HL-60 (cell line): ENCODE measurements around the gene ZBP1.

ENCODE experiments used
- DNase-seq, 2 experiments: peaks; one replicate each; pipeline ENCODE4 v3.0.0-alpha.2; 2010 to 2020; ENCODE audit warnings: low read depth in 1 of 2, low spot score in 1 of 2
- H3K27ac ChIP-seq: fragments of 250-450 bp; sonication (Bioruptor Pico); replicated peaks from 2 replicates; pipeline ENCODE4 v1.5.1; 2020; ENCODE audit warnings: mild to moderate bottlenecking, moderate library complexity
- H3K27me3 ChIP-seq: fragments of 250-450 bp; sonication (Bioruptor Pico); 2 replicates; pipeline ENCODE4 v1.5.1; 2021; ENCODE audit warnings: mild to moderate bottlenecking, moderate library complexity; ENCODE audit not compliant: insufficient read depth, poor library complexity, severe bottlenecking
- H3K4me3 ChIP-seq: replicated peaks from 2 replicates; pipeline ENCODE4 v1.5.1; 2011; ENCODE audit warnings: mild to moderate bottlenecking, control low read depth, low read length; ENCODE audit not compliant: insufficient read depth
- CTCF ChIP-seq: IDR thresholded peaks from one replicate; pipeline ENCODE4 v1.5.1; 2011; ENCODE audit warnings: low read length, control low read depth, inconsistent platforms; ENCODE audit not compliant: insufficient read depth
- GABPA ChIP-seq: IDR thresholded peaks from 2 replicates; pipeline ENCODE4 v1.6.1; 2012; ENCODE audit warnings: low read depth
- POLR2AphosphoS5 ChIP-seq: IDR thresholded peaks from 2 replicates; pipeline ENCODE4 v1.6.1; 2012; ENCODE audit warnings: low read depth
- SPI1 ChIP-seq: IDR thresholded peaks from 2 replicates; pipeline ENCODE4 v1.6.1; 2012; ENCODE audit warnings: low read depth, mild to moderate bottlenecking, borderline replicate concordance
- TF ChIP-seq, protein P1 (sequence below): IDR thresholded peaks from 2 replicates; pipeline ENCODE4 v1.6.1; 2012; ENCODE audit warnings: low read depth; ENCODE audit not compliant: insufficient replicate concordance

Gene ZBP1

GRCh38 chr20:57665589-57665971 is 45.4 kb upstream of the ZBP1 start:
- DNase-seq = no peak
- TF ChIP-seq POLR2AphosphoS5 (no peak), GABPA (no peak), CTCF (no peak), SPI1 (no peak)
- TF ChIP-seq, protein P1, sequence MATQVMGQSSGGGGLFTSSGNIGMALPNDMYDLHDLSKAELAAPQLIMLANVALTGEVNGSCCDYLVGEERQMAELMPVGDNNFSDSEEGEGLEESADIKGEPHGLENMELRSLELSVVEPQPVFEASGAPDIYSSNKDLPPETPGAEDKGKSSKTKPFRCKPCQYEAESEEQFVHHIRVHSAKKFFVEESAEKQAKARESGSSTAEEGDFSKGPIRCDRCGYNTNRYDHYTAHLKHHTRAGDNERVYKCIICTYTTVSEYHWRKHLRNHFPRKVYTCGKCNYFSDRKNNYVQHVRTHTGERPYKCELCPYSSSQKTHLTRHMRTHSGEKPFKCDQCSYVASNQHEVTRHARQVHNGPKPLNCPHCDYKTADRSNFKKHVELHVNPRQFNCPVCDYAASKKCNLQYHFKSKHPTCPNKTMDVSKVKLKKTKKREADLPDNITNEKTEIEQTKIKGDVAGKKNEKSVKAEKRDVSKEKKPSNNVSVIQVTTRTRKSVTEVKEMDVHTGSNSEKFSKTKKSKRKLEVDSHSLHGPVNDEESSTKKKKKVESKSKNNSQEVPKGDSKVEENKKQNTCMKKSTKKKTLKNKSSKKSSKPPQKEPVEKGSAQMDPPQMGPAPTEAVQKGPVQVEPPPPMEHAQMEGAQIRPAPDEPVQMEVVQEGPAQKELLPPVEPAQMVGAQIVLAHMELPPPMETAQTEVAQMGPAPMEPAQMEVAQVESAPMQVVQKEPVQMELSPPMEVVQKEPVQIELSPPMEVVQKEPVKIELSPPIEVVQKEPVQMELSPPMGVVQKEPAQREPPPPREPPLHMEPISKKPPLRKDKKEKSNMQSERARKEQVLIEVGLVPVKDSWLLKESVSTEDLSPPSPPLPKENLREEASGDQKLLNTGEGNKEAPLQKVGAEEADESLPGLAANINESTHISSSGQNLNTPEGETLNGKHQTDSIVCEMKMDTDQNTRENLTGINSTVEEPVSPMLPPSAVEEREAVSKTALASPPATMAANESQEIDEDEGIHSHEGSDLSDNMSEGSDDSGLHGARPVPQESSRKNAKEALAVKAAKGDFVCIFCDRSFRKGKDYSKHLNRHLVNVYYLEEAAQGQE = no peak
- Histone ChIP-seq H3K27ac (no peak overlapping the region), H3K4me3 (no peak overlapping the region), H3K27me3 (no peaks in the 10 kb centered on the region)

DNA sequence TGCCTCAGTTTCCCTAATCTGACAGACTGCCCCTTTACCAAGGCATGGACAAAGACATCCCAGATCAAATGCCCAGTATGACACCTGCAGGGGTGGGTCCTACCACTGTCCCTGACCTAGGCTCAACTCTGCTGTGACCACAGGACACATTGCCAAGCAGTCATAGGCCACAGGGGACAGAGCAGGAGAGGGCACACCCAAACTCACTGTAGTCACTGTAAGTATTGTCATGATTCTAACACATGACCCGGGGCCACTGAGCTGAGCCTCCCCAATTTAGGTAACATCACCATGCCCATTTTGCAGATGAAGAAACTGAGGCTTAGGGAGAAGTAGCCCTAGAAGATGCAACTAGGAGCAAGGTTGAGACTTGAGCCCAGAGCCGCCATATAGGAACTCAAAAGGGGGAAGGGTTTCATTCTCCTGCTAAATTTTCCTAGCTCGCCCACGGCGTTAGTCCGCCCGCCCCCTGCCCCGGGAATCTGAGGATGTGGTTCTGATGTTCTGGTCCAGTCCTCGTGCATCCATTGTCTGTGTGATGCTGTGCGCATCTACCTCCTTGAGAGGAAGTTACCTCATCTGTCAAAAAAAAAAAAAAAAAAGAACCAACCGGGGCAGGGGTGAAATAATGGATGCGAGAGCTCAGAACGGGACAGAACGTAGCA is 44.8 kb upstream of the ZBP1 start:
- Histone ChIP-seq H3K27ac (no peak overlapping the region), H3K27me3 (no peaks in the 10 kb centered on the region), H3K4me3 (no peak overlapping the region)
- DNase-seq = no peak
- TF ChIP-seq POLR2AphosphoS5 (no peak), SPI1 (no peak), CTCF (no peak), GABPA (no peak)
- TF ChIP-seq, protein P1 = no peak

GRCh38 chr20:57664476-57664875 is 44.2 kb upstream of the ZBP1 start:
- no peak for DNase-seq
- TF ChIP-seq POLR2AphosphoS5 (no peak), GABPA (no peak), SPI1 (no peak)
- H3K27me3 ChIP-seq = no peaks in the 10 kb centered on the region
- no peak overlapping the region for H3K4me3 ChIP-seq
- no peak overlapping the region for H3K27ac ChIP-seq

DNA sequence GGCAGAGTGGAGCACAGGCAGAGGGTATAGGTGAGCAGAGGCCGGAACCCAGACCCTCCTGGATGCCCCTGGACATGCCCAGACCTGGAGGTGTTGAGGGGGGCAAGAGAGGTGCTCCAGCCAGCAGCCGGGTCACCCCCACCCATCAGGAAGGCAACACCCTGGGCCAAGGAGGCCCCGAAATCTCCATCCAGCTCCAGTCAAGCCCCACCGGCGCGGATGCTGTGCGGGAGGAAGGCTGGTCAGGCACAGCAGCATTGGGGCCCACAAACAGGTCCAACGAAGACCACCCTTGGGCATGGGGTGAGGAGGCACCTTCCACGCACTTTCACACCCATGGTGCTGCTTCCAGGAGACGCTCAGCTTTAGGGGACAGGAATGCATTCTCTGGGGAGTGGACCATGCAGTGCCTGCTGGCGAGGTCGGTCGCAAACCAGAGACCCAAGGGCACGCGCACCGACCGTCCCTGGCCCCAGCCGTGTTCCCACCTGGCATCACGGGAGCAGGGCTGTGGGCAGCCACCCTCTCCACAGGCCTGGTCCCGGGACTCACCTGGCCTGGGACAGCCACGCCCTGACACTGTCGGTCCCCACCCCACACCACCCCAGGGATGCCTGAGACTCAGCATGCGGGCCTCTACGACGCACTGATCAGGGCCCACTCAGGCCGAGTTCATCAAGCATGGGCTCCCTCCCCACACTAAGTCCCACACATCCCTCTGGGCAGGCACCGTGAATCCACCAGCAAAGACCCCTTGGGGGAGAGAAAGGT is 43.6 kb upstream of the ZBP1 start:
- DNase-seq = no peak
- H3K27ac ChIP-seq = no peak overlapping the region
- H3K4me3 ChIP-seq = no peak overlapping the region
- no peaks in the 10 kb centered on the region for H3K27me3 ChIP-seq
- TF ChIP-seq CTCF (no peak), SPI1 (no peak)
